Measurements from ENCODE around the gene ACTA2.

ACTA2 gene

DNA sequence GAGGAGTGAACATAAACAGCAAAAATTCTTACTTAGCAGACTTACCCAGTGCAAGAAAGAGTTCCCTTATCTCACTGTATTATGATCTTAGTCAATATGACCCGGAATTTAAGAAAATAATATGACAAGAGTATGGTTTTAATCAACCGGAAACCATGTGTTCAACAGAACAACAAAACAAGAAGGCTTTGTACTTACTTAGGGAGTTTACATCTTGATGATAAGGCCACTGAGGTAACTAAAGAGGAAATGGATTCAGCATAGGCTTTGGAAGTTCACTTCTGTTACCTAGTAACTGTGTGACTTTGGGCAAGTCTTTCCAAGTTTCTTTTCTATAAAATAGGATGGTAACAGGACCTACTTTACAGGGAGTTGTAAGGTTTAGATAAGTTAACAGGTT is 30.6 kb upstream of the ACTA2 start:
- H3K9me2 ChIP-seq (replicated peaks; ENCODE audit: insufficient read depth, low read length), result no peaks in the 10 kb centered on the region
- H2AFZ ChIP-seq (ENCODE audit: low read length), result no peak overlapping the region
- peaks cover 18% of the 10 kb centered on the region for H3K4me1 ChIP-seq (ENCODE audit: low read length)
- no peaks in the 10 kb centered on the region; the same call in 1 of the 2 replicates for H3F3A ChIP-seq (ENCODE audit: insufficient read depth, low read length)
- H3K9ac ChIP-seq (ENCODE audit: low read length), result no peak overlapping the region
- H3K9me3 ChIP-seq (replicated peaks; ENCODE audit: insufficient read depth, low read length), result no peaks in the 10 kb centered on the region
- no peak overlapping the region for H3K27ac ChIP-seq (ENCODE audit: low read length)
- no peaks in the 10 kb centered on the region for H3K79me2 ChIP-seq (ENCODE audit: low read length)
- no peaks in the 10 kb centered on the region for H4K20me1 ChIP-seq (ENCODE audit: insufficient read depth, low read length)
- no peaks in the 10 kb centered on the region for H3K27me3 ChIP-seq (replicated peaks; ENCODE audit: insufficient read depth, low read length)
- H3K4me3 ChIP-seq (ENCODE audit: low read length), result no peak overlapping the region
- no peak overlapping the region for H3K4me2 ChIP-seq (ENCODE audit: low read depth, low read length)
- TF ChIP-seq EZH2phosphoT487 (IDR thresholded peaks at IDR 0.05; ENCODE audit: low read length) (no peak), EZH2 (optimal IDR thresholded peaks at IDR 0.05; ENCODE audit: low read depth, low read length) (no peak)
- TF ChIP-seq, protein P1, sequence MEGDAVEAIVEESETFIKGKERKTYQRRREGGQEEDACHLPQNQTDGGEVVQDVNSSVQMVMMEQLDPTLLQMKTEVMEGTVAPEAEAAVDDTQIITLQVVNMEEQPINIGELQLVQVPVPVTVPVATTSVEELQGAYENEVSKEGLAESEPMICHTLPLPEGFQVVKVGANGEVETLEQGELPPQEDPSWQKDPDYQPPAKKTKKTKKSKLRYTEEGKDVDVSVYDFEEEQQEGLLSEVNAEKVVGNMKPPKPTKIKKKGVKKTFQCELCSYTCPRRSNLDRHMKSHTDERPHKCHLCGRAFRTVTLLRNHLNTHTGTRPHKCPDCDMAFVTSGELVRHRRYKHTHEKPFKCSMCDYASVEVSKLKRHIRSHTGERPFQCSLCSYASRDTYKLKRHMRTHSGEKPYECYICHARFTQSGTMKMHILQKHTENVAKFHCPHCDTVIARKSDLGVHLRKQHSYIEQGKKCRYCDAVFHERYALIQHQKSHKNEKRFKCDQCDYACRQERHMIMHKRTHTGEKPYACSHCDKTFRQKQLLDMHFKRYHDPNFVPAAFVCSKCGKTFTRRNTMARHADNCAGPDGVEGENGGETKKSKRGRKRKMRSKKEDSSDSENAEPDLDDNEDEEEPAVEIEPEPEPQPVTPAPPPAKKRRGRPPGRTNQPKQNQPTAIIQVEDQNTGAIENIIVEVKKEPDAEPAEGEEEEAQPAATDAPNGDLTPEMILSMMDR (IDR thresholded peaks at IDR 0.05; ENCODE audit: low read length), result no peak
- no peak for DNase-seq
- no peaks in the 10 kb centered on the region for H3K36me3 ChIP-seq (replicated peaks; ENCODE audit: insufficient read depth, low read length)

DNA sequence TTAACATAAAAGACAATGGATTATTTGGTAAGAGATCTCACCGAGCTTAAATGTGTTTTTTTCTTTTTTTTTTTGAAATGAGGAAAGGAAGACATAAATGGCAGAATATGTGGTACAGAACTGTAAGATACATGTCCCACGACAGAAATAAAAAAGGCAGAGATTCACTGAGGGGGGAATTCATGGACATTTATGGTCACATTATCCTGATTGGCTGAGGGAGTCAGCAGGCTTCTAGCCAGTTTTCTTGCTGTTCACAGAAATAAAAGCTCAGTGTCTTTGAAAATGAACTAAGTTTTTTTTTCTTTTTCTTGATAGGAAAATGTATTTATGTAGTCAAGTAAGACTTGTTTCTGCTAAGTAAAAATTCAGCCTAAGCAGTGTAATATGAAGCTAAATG is 29.8 kb upstream of the ACTA2 start:
- Histone ChIP-seq H4K20me1 (ENCODE audit: insufficient read depth, low read length) (no peaks in the 10 kb centered on the region), H3K9me3 (replicated peaks; ENCODE audit: insufficient read depth, low read length) (no peaks in the 10 kb centered on the region), H3K9ac (ENCODE audit: low read length) (no peak overlapping the region), H3K27me3 (replicated peaks; ENCODE audit: insufficient read depth, low read length) (no peaks in the 10 kb centered on the region), H2AFZ (ENCODE audit: low read length) (no peak overlapping the region), H3K4me3 (ENCODE audit: low read length) (no peak overlapping the region), H3K36me3 (replicated peaks; ENCODE audit: insufficient read depth, low read length) (no peaks in the 10 kb centered on the region), H3K27ac (ENCODE audit: low read length) (no peak overlapping the region), H3F3A (ENCODE audit: insufficient read depth, low read length) (no peaks in the 10 kb centered on the region; the same call in 1 of the 2 replicates), H3K4me2 (ENCODE audit: low read depth, low read length) (no peak overlapping the region), H3K9me2 (replicated peaks; ENCODE audit: insufficient read depth, low read length) (no peaks in the 10 kb centered on the region), H3K79me2 (ENCODE audit: low read length) (no peaks in the 10 kb centered on the region), H3K4me1 (ENCODE audit: low read length) (peaks cover 11% of the 10 kb centered on the region)
- TF ChIP-seq, protein P1 (IDR thresholded peaks at IDR 0.05; ENCODE audit: low read length), result no peak
- TF ChIP-seq EZH2 (optimal IDR thresholded peaks at IDR 0.05; ENCODE audit: low read depth, low read length) (no peak), EZH2phosphoT487 (IDR thresholded peaks at IDR 0.05; ENCODE audit: low read length) (no peak)
- DNase-seq, result no peak

DNA sequence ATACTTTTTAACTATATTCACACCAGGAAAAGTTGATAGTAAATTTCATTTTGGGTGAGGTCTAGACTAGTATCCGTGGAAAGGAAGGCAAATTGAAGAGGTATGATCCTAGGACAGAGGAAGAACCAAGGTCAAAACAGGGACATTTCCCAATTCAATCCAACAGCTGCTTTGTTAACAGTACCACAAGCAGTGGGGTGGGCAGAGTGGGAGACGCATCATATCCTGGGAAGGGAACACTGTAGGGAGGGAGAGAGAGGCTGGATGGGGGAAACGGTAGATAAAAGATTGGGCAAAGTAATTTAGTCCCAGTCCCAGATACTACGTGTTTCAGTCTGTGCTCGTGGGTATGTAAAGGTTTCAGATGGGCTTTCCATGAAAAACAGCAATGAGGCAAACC is 28.9 kb upstream of the ACTA2 start:
- H4K20me1 ChIP-seq (ENCODE audit: insufficient read depth, low read length), result no peaks in the 10 kb centered on the region
- no peaks in the 10 kb centered on the region for H3K79me2 ChIP-seq (ENCODE audit: low read length)
- no peaks in the 10 kb centered on the region for H3K27me3 ChIP-seq (replicated peaks; ENCODE audit: insufficient read depth, low read length)
- H3K4me1 ChIP-seq (ENCODE audit: low read length), result peaks cover 2% of the 10 kb centered on the region; the same call in 1 of the 2 replicates
- H3K36me3 ChIP-seq (replicated peaks; ENCODE audit: insufficient read depth, low read length), result no peaks in the 10 kb centered on the region
- no peak overlapping the region for H3K4me3 ChIP-seq (ENCODE audit: low read length)
- no peaks in the 10 kb centered on the region for H3K9me2 ChIP-seq (replicated peaks; ENCODE audit: insufficient read depth, low read length)
- no peak for DNase-seq
- TF ChIP-seq, protein P1 (IDR thresholded peaks at IDR 0.05; ENCODE audit: low read length), result no peak
- TF ChIP-seq EZH2 (optimal IDR thresholded peaks at IDR 0.05; ENCODE audit: low read depth, low read length) (no peak), EZH2phosphoT487 (IDR thresholded peaks at IDR 0.05; ENCODE audit: low read length) (no peak)
- H3K27ac ChIP-seq (ENCODE audit: low read length), result no peak overlapping the region
- no peak overlapping the region for H3K4me2 ChIP-seq (ENCODE audit: low read depth, low read length)
- no peak overlapping the region for H2AFZ ChIP-seq (ENCODE audit: low read length)
- H3F3A ChIP-seq (ENCODE audit: insufficient read depth, low read length), result no peaks in the 10 kb centered on the region
- no peak overlapping the region for H3K9ac ChIP-seq (ENCODE audit: low read length)
- no peaks in the 10 kb centered on the region for H3K9me3 ChIP-seq (replicated peaks; ENCODE audit: insufficient read depth, low read length)

All from MM.1S (cell line).